Measurements from ENCODE around the gene LYSMD1. TPM values are rescaled to one million over a fixed set of nuclear protein-coding genes. Genes with fewer than 3 reads are reported as not detected.

Gene LYSMD1
- total RNA-seq, 1 donor from 2014 or later: 0.85 TPM

- Histone ChIP-seq H3K4me1 (peaks cover 10 to 23% of the 10 kb centered on the region in 2 donors), H3K27me3 (no peaks in the 10 kb centered on the region), H3K27ac (no peak overlapping the region), H3K9me3 (no peaks in the 10 kb centered on the region), H3K4me3 (peak overlapping the region in 1 of 2 donors; percentile 71), H3K36me3 (peaks cover 10 to 26% of the 10 kb centered on the region in 2 donors)
- TF ChIP-seq CTCF (IDR thresholded peaks at IDR 0.05): no peak
- DNase-seq (ENCODE audit: low spot score in 2 of 2): no peak
- intact Hi-C loops (cut with DNase I): loop anchor here (10.0 kb wide), 1 partner anchor 472 kb away; the partner anchor contains the start of gene GOLPH3L
These were observed 1.4 kb upstream of the LYSMD1 start for GRCh38 chr1:151167116-151167515.

DNA sequence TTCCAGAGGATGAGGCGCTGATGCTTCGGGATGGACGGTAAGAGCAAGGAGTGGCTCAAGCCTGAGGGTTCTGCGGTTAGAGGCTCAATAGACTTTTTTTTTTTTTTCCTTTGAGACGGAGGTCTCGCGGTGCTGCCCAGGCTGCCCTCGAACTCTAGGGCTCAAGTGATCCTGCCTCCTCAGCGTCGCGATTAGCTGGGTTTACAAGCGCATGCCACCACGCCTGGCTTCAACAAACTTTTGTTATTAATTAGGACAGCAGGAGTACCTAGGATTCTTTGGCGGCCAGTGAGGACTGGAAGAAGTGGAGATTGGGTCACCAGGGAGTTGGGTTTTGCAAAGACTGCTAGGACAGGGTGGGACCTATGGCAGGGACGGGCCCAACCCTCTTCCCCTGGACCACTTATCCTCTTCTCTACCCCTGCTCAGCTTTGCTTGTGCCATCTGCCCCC, 829 bp upstream of the LYSMD1 start:
- Histone ChIP-seq H3K27ac (peak overlapping the region; percentile 77 to 86), H3K4me1 (peaks cover 10 to 23% of the 10 kb centered on the region in 2 donors)

GRCh38 chr1:151165281-151165737, 393 bp downstream of the LYSMD1 start:
- Histone ChIP-seq H3K27ac (peak overlapping the region; percentile 77 to 86), H3K36me3 (peaks cover 19 to 35% of the 10 kb centered on the region in 2 donors), H3K27me3 (no peaks in the 10 kb centered on the region), H3K9me3 (no peaks in the 10 kb centered on the region), H3K4me1 (peaks cover 10 to 28% of the 10 kb centered on the region in 2 donors), H3K4me3 (peak overlapping the region; percentile 65 to 71)
- no peak for DNase-seq (ENCODE audit: low spot score in 2 of 2)
- intact Hi-C loops (cut with DNase I): loop anchor here (2.0 to 10.0 kb wide), 4 partner anchors 19 to 471 kb away; partner anchors contain the start of genes GABPB2, GOLPH3L, PIP5K1A and SEMA6C
- TF ChIP-seq CTCF (IDR thresholded peaks at IDR 0.05): no peak

More for the DNA sequence above, 829 bp upstream of the LYSMD1 start:
- intact Hi-C loops (cut with DNase I): loop anchor here (10.0 kb wide), 1 partner anchor 472 kb away; the partner anchor contains the start of gene GOLPH3L
- Histone ChIP-seq H3K36me3 (peaks cover 12 to 30% of the 10 kb centered on the region in 2 donors), H3K27me3 (no peaks in the 10 kb centered on the region), H3K4me3 (peak overlapping the region; percentile 65 to 71), H3K9me3 (no peaks in the 10 kb centered on the region)
- no peak for TF ChIP-seq CTCF (IDR thresholded peaks at IDR 0.05)
- DNase-seq (ENCODE audit: low spot score in 2 of 2): no peak

GRCh38 chr1:151164732-151165280, 896 bp downstream of the LYSMD1 start:
- peak overlapping the region; percentile 65 to 71 for H3K4me3 ChIP-seq
- H3K9me3 ChIP-seq: no peaks in the 10 kb centered on the region
- H3K27me3 ChIP-seq: no peaks in the 10 kb centered on the region
- H3K36me3 ChIP-seq: peaks cover 18 to 35% of the 10 kb centered on the region in 2 donors
- intact Hi-C loops (cut with DNase I): loop anchor here (2.0 to 10.0 kb wide), 4 partner anchors 18 to 470 kb away; partner anchors contain the start of genes GABPB2, GOLPH3L, PIP5K1A and SEMA6C
- peaks cover 10 to 30% of the 10 kb centered on the region in 2 donors for H3K4me1 ChIP-seq
- DNase-seq (ENCODE audit: low spot score in 2 of 2): peak in 1 of 2 donors; percentile 79
- TF ChIP-seq CTCF (IDR thresholded peaks at IDR 0.05): no peak
- H3K27ac ChIP-seq: peak overlapping the region; percentile 77 to 86

GRCh38 chr1:151159373-151159772, 6.3 kb downstream of the LYSMD1 start:
- TF ChIP-seq CTCF (IDR thresholded peaks at IDR 0.05): no peak
- Histone ChIP-seq H3K36me3 (peaks cover 32 to 44% of the 10 kb centered on the region in 2 donors), H3K27me3 (no peaks in the 10 kb centered on the region), H3K9me3 (no peaks in the 10 kb centered on the region), H3K4me3 (no peak overlapping the region), H3K4me1 (peaks cover 0 to 19% of the 10 kb centered on the region in 2 donors), H3K27ac (peak overlapping the region; percentile 4 to 20)
- no peak for DNase-seq (ENCODE audit: low spot score in 2 of 2)
- intact Hi-C loops (cut with DNase I): no loop called here
